Left kidney (tissue), 2 donors: Measurements from ENCODE around the gene ADCY1. TPM values are rescaled to one million over a fixed set of nuclear protein-coding genes. Genes with fewer than 3 reads are reported as not detected.
"Not testable (repeated sequence)": the region's sequence is repeated elsewhere in the genome, so short reads cannot be mapped to it uniquely, and the experiment has no call there.

Experiments
- DNase-seq: peaks from one replicate; pipeline ENCODE4 v3.0.0-alpha.2; 2013
- polyA plus RNA-seq: library from polyadenylated mRNA; unstranded; fragments of 120-200 nt; gene quantifications from one replicate; pipeline ENCODE4 v1.2.1, GENCODE V29; 2013; ENCODE audit not compliant: insufficient read length

Gene ADCY1
- polyA plus RNA-seq, 1 donor, result 3.1 TPM

- DNase-seq, result no peak
Observed at GRCh38 chr7:45712872-45713668, 138.9 kb downstream of the ADCY1 start.

- no peak for DNase-seq
Observed at GRCh38 chr7:45713669-45714520, 139.7 kb downstream of the ADCY1 start.

- DNase-seq, result no peak
Observed at GRCh38 chr7:45714521-45714820, 140.3 kb downstream of the ADCY1 start.

- no peak for DNase-seq
Observed at GRCh38 chr7:45715471-45716352, 141.5 kb downstream of the ADCY1 start.

- DNase-seq, result no peak
Observed at GRCh38 chr7:45716380-45717203, 142.4 kb downstream of the ADCY1 start.

GRCh38 chr7:45717537-45718235 lies 143.5 kb downstream of the ADCY1 start:
- DNase-seq, result no peak

- DNase-seq, result no peak
Observed at GRCh38 chr7:45718464-45719330, 144.5 kb downstream of the ADCY1 start.

- no peak for DNase-seq
Observed at GRCh38 chr7:45720989-45721388, 146.8 kb downstream of the ADCY1 start.

- DNase-seq, result no peak
Observed at GRCh38 chr7:45721686-45722598, 147.8 kb downstream of the ADCY1 start.

- DNase-seq, result not testable (repeated sequence)
Observed at GRCh38 chr7:45725231-45725630, 151.1 kb downstream of the ADCY1 start.

GRCh38 chr7:45726883-45727282 lies 152.7 kb downstream of the ADCY1 start:
- DNase-seq, result no peak

GRCh38 chr7:45731692-45732443 lies 157.7 kb downstream of the ADCY1 start:
- not testable (repeated sequence) for DNase-seq

GRCh38 chr7:45738920-45739319 lies 164.8 kb downstream of the ADCY1 start:
- DNase-seq, result peak; percentile 10

- not testable (repeated sequence) for DNase-seq
Observed at GRCh38 chr7:45740573-45740972, 166.4 kb downstream of the ADCY1 start.

- DNase-seq, result not testable (repeated sequence)
Observed at GRCh38 chr7:45748976-45749375, 174.8 kb downstream of the ADCY1 start.

- not testable (repeated sequence) for DNase-seq
Observed at GRCh38 chr7:45751352-45751751, 177.2 kb downstream of the ADCY1 start.

GRCh38 chr7:45756333-45756732 lies 182.2 kb downstream of the ADCY1 start:
- DNase-seq, result not testable (repeated sequence)

GRCh38 chr7:45756757-45757156 lies 182.6 kb downstream of the ADCY1 start:
- not testable (repeated sequence) for DNase-seq
